ENCODE data around the gene CNEP1R1.

CNEP1R1 gene

GRCh38 chr16:49995720-49996119 lies 29.3 kb upstream of the CNEP1R1 start:
- DNase-seq (ENCODE audit: insufficient read length, low spot score) (no peak), FAIRE-seq (no peak)
- TF ChIP-seq TAF1 (IDR thresholded peaks at IDR 0.05; ENCODE audit: low read depth, low read length) (no peak), POLR2A (IDR thresholded peaks at IDR 0.05; ENCODE audit: low read depth, low read length) (no peak), SPI1 (IDR thresholded peaks at IDR 0.05; ENCODE audit: low read depth, low read length) (no peak), POLR2AphosphoS5 (IDR thresholded peaks at IDR 0.05; ENCODE audit: low read depth, low read length) (no peak), POU2F2 (IDR thresholded peaks at IDR 0.05; ENCODE audit: low read depth, low read length) (no peak), PAX5 (IDR thresholded peaks at IDR 0.05; ENCODE audit: insufficient read depth, low read length, severe bottlenecking) (no peak)

- FAIRE-seq (no peak), DNase-seq (ENCODE audit: insufficient read length, low spot score) (no peak)
- TF ChIP-seq PAX5 (IDR thresholded peaks at IDR 0.05; ENCODE audit: insufficient read depth, low read length, severe bottlenecking) (no peak), POU2F2 (IDR thresholded peaks at IDR 0.05; ENCODE audit: low read depth, low read length) (no peak), POLR2AphosphoS5 (IDR thresholded peaks at IDR 0.05; ENCODE audit: low read depth, low read length) (no peak), TAF1 (IDR thresholded peaks at IDR 0.05; ENCODE audit: low read depth, low read length) (no peak), POLR2A (IDR thresholded peaks at IDR 0.05; ENCODE audit: low read depth, low read length) (no peak), SPI1 (IDR thresholded peaks at IDR 0.05; ENCODE audit: low read depth, low read length) (no peak)
Observed at GRCh38 chr16:49997721-49998251, 27.2 kb upstream of the CNEP1R1 start.

- DNase-seq (ENCODE audit: insufficient read length, low spot score) = no peak
- no peak for TF ChIP-seq SPI1 (IDR thresholded peaks at IDR 0.05; ENCODE audit: low read depth, low read length)
- no peak for TF ChIP-seq POLR2A (IDR thresholded peaks at IDR 0.05; ENCODE audit: low read depth, low read length)
- TF ChIP-seq POLR2AphosphoS5 (IDR thresholded peaks at IDR 0.05; ENCODE audit: low read depth, low read length) = no peak
- no peak for FAIRE-seq
Observed at GRCh38 chr16:49998991-49999390, 26.0 kb upstream of the CNEP1R1 start.

GRCh38 chr16:50001144-50001543 lies 23.9 kb upstream of the CNEP1R1 start:
- DNase-seq (ENCODE audit: insufficient read length, low spot score) (no peak), FAIRE-seq (no peak)
- TF ChIP-seq SPI1 (IDR thresholded peaks at IDR 0.05; ENCODE audit: low read depth, low read length) (no peak), PAX5 (IDR thresholded peaks at IDR 0.05; ENCODE audit: insufficient read depth, low read length, severe bottlenecking) (no peak), POLR2AphosphoS5 (IDR thresholded peaks at IDR 0.05; ENCODE audit: low read depth, low read length) (no peak), TAF1 (IDR thresholded peaks at IDR 0.05; ENCODE audit: low read depth, low read length) (no peak), POU2F2 (IDR thresholded peaks at IDR 0.05; ENCODE audit: low read depth, low read length) (no peak), POLR2A (IDR thresholded peaks at IDR 0.05; ENCODE audit: low read depth, low read length) (no peak)

- FAIRE-seq = no peak
Observed at GRCh38 chr16:50002190-50002589, 22.8 kb upstream of the CNEP1R1 start.

GRCh38 chr16:50004239-50004638 lies 20.8 kb upstream of the CNEP1R1 start:
- FAIRE-seq = no peak
- TF ChIP-seq POLR2A (IDR thresholded peaks at IDR 0.05; ENCODE audit: low read depth, low read length) (no peak), POU2F2 (IDR thresholded peaks at IDR 0.05; ENCODE audit: low read depth, low read length) (no peak), SPI1 (IDR thresholded peaks at IDR 0.05; ENCODE audit: low read depth, low read length) (no peak), POLR2AphosphoS5 (IDR thresholded peaks at IDR 0.05; ENCODE audit: low read depth, low read length) (no peak), TAF1 (IDR thresholded peaks at IDR 0.05; ENCODE audit: low read depth, low read length) (no peak), PAX5 (IDR thresholded peaks at IDR 0.05; ENCODE audit: insufficient read depth, low read length, severe bottlenecking) (no peak)
- no peak for DNase-seq (ENCODE audit: insufficient read length, low spot score)

More at GRCh38 chr16:50002190-50002589, 22.8 kb upstream of the CNEP1R1 start:
- DNase-seq (ENCODE audit: insufficient read length, low spot score) = no peak
- TF ChIP-seq POLR2A (IDR thresholded peaks at IDR 0.05; ENCODE audit: low read depth, low read length) (no peak), POLR2AphosphoS5 (IDR thresholded peaks at IDR 0.05; ENCODE audit: low read depth, low read length) (no peak), POU2F2 (IDR thresholded peaks at IDR 0.05; ENCODE audit: low read depth, low read length) (no peak), PAX5 (IDR thresholded peaks at IDR 0.05; ENCODE audit: insufficient read depth, low read length, severe bottlenecking) (no peak), TAF1 (IDR thresholded peaks at IDR 0.05; ENCODE audit: low read depth, low read length) (no peak), SPI1 (IDR thresholded peaks at IDR 0.05; ENCODE audit: low read depth, low read length) (no peak)

- FAIRE-seq = no peak
- no peak for TF ChIP-seq POU2F2 (IDR thresholded peaks at IDR 0.05; ENCODE audit: low read depth, low read length)
- no peak for TF ChIP-seq POLR2AphosphoS5 (IDR thresholded peaks at IDR 0.05; ENCODE audit: low read depth, low read length)
- no peak for TF ChIP-seq PAX5 (IDR thresholded peaks at IDR 0.05; ENCODE audit: insufficient read depth, low read length, severe bottlenecking)
- no peak for TF ChIP-seq POLR2A (IDR thresholded peaks at IDR 0.05; ENCODE audit: low read depth, low read length)
- DNase-seq (ENCODE audit: insufficient read length, low spot score) = no peak
Observed at GRCh38 chr16:50006964-50007363, 18.1 kb upstream of the CNEP1R1 start.

- TF ChIP-seq TAF1 (IDR thresholded peaks at IDR 0.05; ENCODE audit: low read depth, low read length) = no peak
- no peak for TF ChIP-seq SPI1 (IDR thresholded peaks at IDR 0.05; ENCODE audit: low read depth, low read length)
- TF ChIP-seq PAX5 (IDR thresholded peaks at IDR 0.05; ENCODE audit: insufficient read depth, low read length, severe bottlenecking) = no peak
- TF ChIP-seq POU2F2 (IDR thresholded peaks at IDR 0.05; ENCODE audit: low read depth, low read length) = no peak
- no peak for TF ChIP-seq POLR2A (IDR thresholded peaks at IDR 0.05; ENCODE audit: low read depth, low read length)
- no peak for DNase-seq (ENCODE audit: insufficient read length, low spot score)
- no peak for FAIRE-seq
Observed at GRCh38 chr16:50007744-50008143, 17.3 kb upstream of the CNEP1R1 start.

GRCh38 chr16:50010212-50010611 lies 14.8 kb upstream of the CNEP1R1 start:
- no peak for FAIRE-seq

GRCh38 chr16:50011707-50012106 lies 13.3 kb upstream of the CNEP1R1 start:
- no peak for TF ChIP-seq POU2F2 (IDR thresholded peaks at IDR 0.05; ENCODE audit: low read depth, low read length)
- no peak for TF ChIP-seq PAX5 (IDR thresholded peaks at IDR 0.05; ENCODE audit: insufficient read depth, low read length, severe bottlenecking)
- no peak for TF ChIP-seq TAF1 (IDR thresholded peaks at IDR 0.05; ENCODE audit: low read depth, low read length)
- TF ChIP-seq SPI1 (IDR thresholded peaks at IDR 0.05; ENCODE audit: low read depth, low read length) = no peak
- TF ChIP-seq POLR2AphosphoS5 (IDR thresholded peaks at IDR 0.05; ENCODE audit: low read depth, low read length) = no peak
- no peak for TF ChIP-seq POLR2A (IDR thresholded peaks at IDR 0.05; ENCODE audit: low read depth, low read length)
- no peak for DNase-seq (ENCODE audit: insufficient read length, low spot score)
- no peak for FAIRE-seq

More at GRCh38 chr16:50010212-50010611, 14.8 kb upstream of the CNEP1R1 start:
- DNase-seq (ENCODE audit: insufficient read length, low spot score) = no peak
- TF ChIP-seq PAX5 (IDR thresholded peaks at IDR 0.05; ENCODE audit: insufficient read depth, low read length, severe bottlenecking) (no peak), POLR2A (IDR thresholded peaks at IDR 0.05; ENCODE audit: low read depth, low read length) (no peak), SPI1 (IDR thresholded peaks at IDR 0.05; ENCODE audit: low read depth, low read length) (no peak), POU2F2 (IDR thresholded peaks at IDR 0.05; ENCODE audit: low read depth, low read length) (no peak), TAF1 (IDR thresholded peaks at IDR 0.05; ENCODE audit: low read depth, low read length) (no peak), POLR2AphosphoS5 (IDR thresholded peaks at IDR 0.05; ENCODE audit: low read depth, low read length) (no peak)
